ENCODE measurements around the gene RFX2.
"Not testable (repeated sequence)": the region's sequence is repeated elsewhere in the genome, so short reads cannot be mapped to it uniquely, and the experiment has no call there.

DNA sequence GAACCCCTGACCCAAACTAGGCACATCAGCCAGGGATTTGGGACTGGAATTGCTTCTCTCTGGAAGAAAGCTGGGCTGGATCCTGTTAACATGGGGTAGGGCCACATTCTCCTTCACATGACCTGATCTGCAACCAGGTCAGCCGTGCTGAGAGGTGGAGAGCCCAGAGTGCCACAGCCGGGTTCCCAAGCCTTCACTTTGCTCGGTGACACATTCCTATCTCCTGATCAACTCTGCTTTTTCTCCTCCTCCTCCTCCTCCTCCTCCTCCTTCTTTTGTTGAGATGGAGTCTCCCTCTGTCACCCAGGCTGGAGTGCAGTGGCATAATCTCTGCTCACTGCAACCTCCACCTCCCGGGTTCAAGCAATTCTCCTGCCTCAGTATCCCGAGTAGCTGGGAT, 124.5 kb downstream of the RFX2 start:
- not testable (repeated sequence) for TF ChIP-seq ZFP30 (CRISPR knock-in tag; IDR thresholded peaks at IDR 0.05); SNAI2 (CRISPR knock-in tag; IDR thresholded peaks at IDR 0.05); GLIS3 (CRISPR knock-in tag; IDR thresholded peaks at IDR 0.05); RARB (CRISPR knock-in tag; IDR thresholded peaks at IDR 0.05); ESRRG (CRISPR knock-in tag; IDR thresholded peaks at IDR 0.05); TOX (CRISPR knock-in tag; IDR thresholded peaks at IDR 0.05; ENCODE audit: borderline replicate concordance); BACH2 (CRISPR knock-in tag; IDR thresholded peaks at IDR 0.05; ENCODE audit: borderline replicate concordance); ZFP3 (CRISPR knock-in tag; IDR thresholded peaks at IDR 0.05); ZC3H10 (CRISPR knock-in tag; IDR thresholded peaks at IDR 0.05)
- TF ChIP-seq, protein P1, sequence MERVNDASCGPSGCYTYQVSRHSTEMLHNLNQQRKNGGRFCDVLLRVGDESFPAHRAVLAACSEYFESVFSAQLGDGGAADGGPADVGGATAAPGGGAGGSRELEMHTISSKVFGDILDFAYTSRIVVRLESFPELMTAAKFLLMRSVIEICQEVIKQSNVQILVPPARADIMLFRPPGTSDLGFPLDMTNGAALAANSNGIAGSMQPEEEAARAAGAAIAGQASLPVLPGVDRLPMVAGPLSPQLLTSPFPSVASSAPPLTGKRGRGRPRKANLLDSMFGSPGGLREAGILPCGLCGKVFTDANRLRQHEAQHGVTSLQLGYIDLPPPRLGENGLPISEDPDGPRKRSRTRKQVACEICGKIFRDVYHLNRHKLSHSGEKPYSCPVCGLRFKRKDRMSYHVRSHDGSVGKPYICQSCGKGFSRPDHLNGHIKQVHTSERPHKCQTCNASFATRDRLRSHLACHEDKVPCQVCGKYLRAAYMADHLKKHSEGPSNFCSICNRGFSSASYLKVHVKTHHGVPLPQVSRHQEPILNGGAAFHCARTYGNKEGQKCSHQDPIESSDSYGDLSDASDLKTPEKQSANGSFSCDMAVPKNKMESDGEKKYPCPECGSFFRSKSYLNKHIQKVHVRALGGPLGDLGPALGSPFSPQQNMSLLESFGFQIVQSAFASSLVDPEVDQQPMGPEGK (CRISPR knock-in tag; IDR thresholded peaks at IDR 0.05; ENCODE audit: borderline replicate concordance), result not testable (repeated sequence)
- TF ChIP-seq, protein P2, sequence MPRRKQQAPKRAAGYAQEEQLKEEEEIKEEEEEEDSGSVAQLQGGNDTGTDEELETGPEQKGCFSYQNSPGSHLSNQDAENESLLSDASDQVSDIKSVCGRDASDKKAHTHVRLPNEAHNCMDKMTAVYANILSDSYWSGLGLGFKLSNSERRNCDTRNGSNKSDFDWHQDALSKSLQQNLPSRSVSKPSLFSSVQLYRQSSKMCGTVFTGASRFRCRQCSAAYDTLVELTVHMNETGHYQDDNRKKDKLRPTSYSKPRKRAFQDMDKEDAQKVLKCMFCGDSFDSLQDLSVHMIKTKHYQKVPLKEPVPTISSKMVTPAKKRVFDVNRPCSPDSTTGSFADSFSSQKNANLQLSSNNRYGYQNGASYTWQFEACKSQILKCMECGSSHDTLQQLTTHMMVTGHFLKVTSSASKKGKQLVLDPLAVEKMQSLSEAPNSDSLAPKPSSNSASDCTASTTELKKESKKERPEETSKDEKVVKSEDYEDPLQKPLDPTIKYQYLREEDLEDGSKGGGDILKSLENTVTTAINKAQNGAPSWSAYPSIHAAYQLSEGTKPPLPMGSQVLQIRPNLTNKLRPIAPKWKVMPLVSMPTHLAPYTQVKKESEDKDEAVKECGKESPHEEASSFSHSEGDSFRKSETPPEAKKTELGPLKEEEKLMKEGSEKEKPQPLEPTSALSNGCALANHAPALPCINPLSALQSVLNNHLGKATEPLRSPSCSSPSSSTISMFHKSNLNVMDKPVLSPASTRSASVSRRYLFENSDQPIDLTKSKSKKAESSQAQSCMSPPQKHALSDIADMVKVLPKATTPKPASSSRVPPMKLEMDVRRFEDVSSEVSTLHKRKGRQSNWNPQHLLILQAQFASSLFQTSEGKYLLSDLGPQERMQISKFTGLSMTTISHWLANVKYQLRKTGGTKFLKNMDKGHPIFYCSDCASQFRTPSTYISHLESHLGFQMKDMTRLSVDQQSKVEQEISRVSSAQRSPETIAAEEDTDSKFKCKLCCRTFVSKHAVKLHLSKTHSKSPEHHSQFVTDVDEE (CRISPR knock-in tag; IDR thresholded peaks at IDR 0.05), result not testable (repeated sequence)
- TF ChIP-seq, protein P3, sequence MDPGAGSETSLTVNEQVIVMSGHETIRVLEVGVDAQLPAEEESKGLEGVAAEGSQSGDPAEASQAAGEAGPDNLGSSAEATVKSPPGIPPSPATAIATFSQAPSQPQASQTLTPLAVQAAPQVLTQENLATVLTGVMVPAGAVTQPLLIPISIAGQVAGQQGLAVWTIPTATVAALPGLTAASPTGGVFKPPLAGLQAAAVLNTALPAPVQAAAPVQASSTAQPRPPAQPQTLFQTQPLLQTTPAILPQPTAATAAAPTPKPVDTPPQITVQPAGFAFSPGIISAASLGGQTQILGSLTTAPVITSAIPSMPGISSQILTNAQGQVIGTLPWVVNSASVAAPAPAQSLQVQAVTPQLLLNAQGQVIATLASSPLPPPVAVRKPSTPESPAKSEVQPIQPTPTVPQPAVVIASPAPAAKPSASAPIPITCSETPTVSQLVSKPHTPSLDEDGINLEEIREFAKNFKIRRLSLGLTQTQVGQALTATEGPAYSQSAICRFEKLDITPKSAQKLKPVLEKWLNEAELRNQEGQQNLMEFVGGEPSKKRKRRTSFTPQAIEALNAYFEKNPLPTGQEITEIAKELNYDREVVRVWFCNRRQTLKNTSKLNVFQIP (CRISPR knock-in tag; IDR thresholded peaks at IDR 0.05; ENCODE audit: borderline replicate concordance, low read depth), result not testable (repeated sequence)
